ENCODE measurements around the gene M1AP.

M1AP gene

DNA sequence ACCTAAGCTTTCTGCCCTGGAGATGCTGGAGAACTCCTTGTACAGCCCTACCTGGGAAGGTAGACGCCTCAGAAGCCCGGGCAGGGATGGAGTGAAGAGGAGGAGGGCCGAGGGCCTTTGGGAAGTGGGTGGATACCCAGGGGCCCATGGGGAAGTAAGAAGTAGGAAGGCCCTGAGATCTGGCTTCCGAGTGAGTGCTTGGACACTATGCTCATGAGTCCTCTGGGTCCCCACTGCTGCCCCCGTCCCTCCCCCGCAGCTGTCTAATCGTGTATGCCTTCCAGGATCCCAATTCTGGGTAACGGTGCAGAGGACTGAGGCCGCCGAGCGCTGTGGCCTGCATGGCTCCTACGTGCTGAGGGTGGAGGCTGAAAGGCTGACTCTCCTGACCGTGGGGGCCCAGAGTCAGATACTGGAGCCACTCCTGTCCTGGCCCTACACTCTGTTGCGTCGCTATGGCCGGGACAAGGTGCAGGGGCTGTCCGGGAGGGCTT is 92.5 kb downstream of the M1AP start:
- H3K27ac Mint-ChIP-seq, result peak overlapping the region; percentile 89
- H3K36me3 Mint-ChIP-seq (ENCODE audit: low read depth), result peaks cover 7% of the 10 kb centered on the region
- peaks cover 18% of the 10 kb centered on the region for H3K27me3 Mint-ChIP-seq
- peaks cover 24% of the 10 kb centered on the region for H3K4me1 Mint-ChIP-seq
- no peaks in the 10 kb centered on the region for H3K9me3 Mint-ChIP-seq
- DNase-seq, result no peak
- peak overlapping the region; percentile 93 for H3K4me3 Mint-ChIP-seq
- ATAC-seq, result no peak

DNA sequence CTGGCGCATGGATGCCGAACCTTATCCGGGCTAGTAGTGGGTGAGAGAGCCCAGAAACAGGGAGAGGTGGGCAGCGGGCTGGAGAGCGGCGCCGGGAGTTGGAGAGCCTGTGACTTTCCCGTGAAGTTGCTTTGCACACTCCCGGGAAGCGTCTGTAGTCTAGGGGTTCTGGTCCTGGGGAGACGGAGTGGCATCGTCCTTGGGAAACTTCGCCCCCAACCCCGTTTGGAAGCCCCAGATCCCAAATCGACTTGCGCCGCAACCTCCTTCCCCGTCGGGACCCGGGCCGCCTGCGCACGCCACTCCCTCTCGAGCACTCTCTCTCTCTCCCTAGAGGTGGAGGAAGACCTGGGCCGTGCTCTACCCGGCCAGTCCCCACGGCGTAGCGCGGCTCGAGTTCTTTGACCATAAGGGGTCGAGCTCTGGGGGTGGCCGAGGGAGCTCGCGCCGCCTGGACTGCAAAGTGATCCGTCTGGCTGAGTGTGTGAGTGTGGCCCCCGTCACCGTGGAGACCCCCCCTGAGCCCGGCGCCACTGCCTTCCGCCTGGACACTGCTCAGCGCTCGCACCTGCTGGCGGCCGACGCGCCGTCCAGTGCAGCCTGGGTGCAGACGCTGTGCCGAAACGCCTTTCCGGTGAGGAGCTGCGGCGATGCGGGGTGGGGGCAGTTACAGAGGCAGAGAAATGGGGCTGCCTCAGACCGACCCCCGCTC is 93.2 kb downstream of the M1AP start:
- Mint-ChIP-seq H3K27me3 (peaks cover 20% of the 10 kb centered on the region), H3K4me3 (peak overlapping the region; percentile 93), H3K4me1 (peaks cover 18% of the 10 kb centered on the region), H3K27ac (peak overlapping the region; percentile 89), H3K9me3 (no peaks in the 10 kb centered on the region), H3K36me3 (ENCODE audit: low read depth) (peaks cover 8% of the 10 kb centered on the region)
- ATAC-seq (peak; percentile 56), DNase-seq (peak; percentile 55)

DNA sequence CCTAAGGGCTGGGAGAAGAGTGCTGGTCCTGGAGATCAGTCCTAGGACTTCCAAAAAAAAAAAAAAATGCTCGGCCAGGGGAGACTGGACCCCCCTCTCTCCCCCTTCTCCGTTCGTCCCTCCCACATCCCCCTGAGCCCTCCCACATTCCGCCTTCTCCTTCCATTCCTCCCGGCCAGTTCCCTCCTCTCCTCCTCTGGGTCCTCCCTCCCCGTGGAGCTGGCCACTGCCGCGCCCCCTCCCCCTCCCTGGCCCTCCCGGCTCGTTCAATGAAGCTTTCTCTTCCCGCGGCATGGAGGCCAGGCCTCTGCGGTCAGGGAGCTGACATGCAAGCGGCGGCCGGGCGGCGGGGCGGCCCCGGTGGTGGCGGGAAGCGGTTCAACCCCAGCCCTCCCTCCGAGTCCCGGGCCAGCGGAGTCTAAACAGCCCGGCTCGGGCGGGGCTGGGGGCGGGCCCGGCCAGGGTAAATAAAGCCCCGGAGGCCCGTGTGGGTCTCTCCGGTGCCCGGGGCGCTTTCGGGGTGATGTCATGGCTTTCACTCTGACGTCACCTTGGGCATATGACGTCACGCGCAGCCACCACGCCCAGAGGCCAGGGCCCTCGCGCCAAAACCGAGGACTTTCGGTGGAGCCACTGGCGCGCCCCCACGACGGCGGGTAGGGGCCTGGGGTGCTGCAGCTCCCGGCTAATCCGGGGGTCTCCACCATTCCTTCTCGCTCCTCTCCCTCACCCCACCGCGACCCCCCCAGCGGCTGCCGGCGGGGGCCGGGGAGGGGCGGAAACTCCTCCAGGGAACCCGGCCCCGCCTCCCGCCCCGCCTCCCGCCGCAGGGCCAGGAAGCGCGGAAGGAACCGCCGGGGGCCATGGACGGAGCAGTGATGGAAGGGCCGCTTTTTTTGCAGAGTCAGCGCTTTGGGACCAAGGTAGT is 94.0 kb downstream of the M1AP start, which contains the start of the genes DOK1 and LOXL3:
TSS of gene DOK1 (plus strand) at position 829 of the 928 bp plus-strand sequence. CDS start at position 864, 35 bp downstream.
TSS of gene LOXL3 (minus strand) at position 51 of the 928 bp plus-strand sequence. CDS start 1,308 bp downstream, outside the sequence.
- peaks cover 21% of the 10 kb centered on the region for H3K4me1 Mint-ChIP-seq
- no peaks in the 10 kb centered on the region for H3K9me3 Mint-ChIP-seq
- H3K36me3 Mint-ChIP-seq (ENCODE audit: low read depth), result peaks cover 8% of the 10 kb centered on the region
- peak within 1 kb of the TSS; percentile 89 for H3K27ac Mint-ChIP-seq
- peak; percentile 81 for ATAC-seq
- peak within 1 kb of the TSS; percentile 93 for H3K4me3 Mint-ChIP-seq
- peaks cover 25% of the 10 kb centered on the region for H3K27me3 Mint-ChIP-seq
- DNase-seq, result peak; percentile 88

DNA sequence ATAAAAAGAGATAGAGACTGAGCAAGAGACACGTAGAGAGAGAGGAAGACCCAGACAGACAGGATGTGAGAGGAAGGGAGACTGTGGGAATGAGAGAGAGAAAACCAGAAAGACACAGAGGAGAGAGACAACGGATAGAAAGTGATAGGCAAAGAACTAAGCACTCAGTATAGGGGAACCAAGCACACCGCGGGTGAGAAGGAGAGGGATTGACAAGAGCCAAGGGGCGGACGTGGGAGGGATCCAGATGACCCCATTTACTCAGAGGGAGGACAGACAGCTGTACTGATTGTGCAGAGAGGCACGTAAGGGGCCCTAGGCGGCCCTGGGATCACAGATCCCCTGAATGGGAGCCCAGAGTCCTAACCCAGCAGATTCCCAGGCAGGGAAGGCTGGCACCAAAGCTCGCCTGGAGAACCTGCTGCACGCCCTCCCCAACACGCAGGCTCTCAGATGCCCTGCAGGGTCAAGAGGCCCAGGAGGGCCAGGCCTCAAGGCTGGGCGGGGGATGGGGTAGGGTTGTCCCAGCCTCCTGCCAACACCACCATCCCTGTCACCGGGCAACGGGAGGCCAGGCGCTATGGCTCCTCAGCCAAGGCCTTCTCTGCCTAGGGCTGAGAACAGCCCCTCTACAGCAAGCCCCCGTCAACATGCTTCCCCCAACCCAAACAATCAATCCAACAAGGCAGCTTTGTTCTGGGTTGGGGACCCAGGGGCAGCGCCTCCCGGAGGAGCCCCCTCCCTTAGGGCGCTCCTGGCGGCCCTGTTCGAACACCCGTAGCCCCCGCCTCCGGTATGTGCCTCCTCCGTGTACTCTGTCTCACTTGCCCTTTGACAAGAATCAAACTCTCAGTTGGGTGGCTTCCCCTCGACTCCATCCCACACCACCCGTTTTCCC is 95.0 kb downstream of the M1AP start:
- Mint-ChIP-seq H3K4me3 (peak overlapping the region; percentile 63), H3K27ac (peak overlapping the region; percentile 33), H3K36me3 (ENCODE audit: low read depth) (peaks cover 8% of the 10 kb centered on the region), H3K27me3 (peaks cover 29% of the 10 kb centered on the region), H3K4me1 (peaks cover 25% of the 10 kb centered on the region), H3K9me3 (no peaks in the 10 kb centered on the region)
- ATAC-seq (no peak), DNase-seq (no peak)

DNA sequence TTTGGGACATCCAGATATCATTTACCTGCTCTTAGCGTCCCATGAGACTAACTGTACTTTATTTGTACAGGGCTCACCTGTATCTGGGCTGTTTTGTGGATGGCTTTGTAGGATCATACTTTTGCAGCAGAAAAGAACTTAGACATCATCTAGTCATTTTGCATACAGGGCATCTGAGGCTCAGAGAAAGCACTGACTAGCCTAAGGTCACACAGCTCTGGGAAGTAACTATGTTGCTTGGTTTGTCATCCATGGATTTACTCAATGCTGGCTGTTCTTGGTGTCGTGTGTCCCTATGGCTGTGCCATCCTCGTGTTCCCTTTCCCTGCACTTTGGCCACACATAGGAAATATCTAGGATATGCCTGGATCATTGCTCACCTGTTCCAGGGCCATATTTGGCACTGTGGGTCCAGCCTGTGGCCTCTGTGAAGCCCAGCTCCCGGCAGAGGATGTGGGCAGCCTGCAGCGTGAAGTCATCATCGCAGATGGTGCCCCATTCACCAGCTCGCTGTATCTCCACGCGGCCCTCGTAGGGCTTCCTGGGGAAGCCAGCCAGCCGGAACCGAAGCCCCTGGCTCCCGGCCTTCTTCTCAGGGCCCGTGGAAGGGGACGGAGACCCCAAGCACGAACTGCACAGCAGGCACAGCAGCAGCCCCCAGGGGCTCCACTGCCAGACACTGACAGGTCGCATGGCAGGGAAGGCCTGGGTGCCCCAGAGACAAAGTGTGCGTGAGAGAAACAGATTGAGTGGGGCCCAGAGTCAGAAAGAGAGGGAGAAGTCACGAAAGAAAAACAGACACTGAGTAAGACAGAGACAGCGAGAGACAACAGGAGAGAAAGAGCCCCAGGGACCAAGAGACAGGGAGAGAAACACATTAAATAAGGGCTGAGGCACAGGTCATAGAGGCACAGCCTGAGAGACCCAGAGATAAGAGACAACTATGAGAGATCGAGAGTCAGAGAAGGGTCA is 95.9 kb downstream of the M1AP start:
- H3K27ac Mint-ChIP-seq, result peak overlapping the region; percentile 33
- peaks cover 8% of the 10 kb centered on the region for H3K36me3 Mint-ChIP-seq (ENCODE audit: low read depth)
- H3K4me1 Mint-ChIP-seq, result peaks cover 26% of the 10 kb centered on the region
- DNase-seq, result no peak
- H3K4me3 Mint-ChIP-seq, result peak overlapping the region; percentile 47
- ATAC-seq, result no peak
- peaks cover 38% of the 10 kb centered on the region for H3K27me3 Mint-ChIP-seq
- no peaks in the 10 kb centered on the region for H3K9me3 Mint-ChIP-seq

DNA sequence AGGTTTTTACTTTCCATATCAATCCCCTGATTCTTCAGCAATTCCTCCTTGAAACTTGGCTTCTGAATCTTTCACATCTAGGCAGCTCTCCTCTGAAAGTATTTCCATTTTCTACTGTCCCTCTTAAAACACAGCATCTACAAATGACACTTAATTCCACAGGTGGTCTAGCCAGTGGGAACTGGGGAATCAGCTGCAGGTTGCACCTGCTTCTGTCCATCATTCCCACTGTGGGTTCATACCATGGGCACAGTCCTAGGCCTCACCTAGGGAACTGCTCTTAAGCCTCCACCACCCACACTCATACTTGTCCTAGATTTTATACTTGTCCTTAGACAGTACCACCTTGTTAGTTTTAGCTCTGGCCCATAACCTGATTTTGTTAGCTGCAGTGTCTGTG is 96.6 kb downstream of the M1AP start:
- H3K27ac Mint-ChIP-seq, result no peak overlapping the region
- peaks cover 8% of the 10 kb centered on the region for H3K36me3 Mint-ChIP-seq (ENCODE audit: low read depth)
- no peak overlapping the region for H3K4me3 Mint-ChIP-seq
- DNase-seq, result no peak
- H3K9me3 Mint-ChIP-seq, result no peaks in the 10 kb centered on the region
- ATAC-seq, result no peak
- peaks cover 40% of the 10 kb centered on the region for H3K27me3 Mint-ChIP-seq
- peaks cover 24% of the 10 kb centered on the region for H3K4me1 Mint-ChIP-seq

DNA sequence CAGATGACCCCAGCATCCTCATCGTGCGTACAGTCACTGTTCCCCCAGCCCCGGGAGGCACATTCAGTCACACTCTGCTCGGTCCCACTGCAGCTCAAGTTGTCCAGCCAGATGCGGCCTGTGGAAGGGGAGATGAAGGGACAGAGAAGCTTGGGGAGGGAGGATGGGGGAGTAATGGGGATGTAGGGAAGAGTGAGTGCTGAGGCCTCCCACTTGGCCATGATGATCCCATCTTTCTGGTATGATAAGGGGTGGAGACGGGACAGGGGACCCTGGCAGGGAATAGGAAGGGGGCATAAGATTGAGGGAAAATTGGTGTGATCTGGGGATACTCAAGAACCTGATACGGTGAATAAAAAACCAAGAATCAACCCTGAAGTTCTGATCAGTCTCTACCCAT is 97.9 kb downstream of the M1AP start:
- no peak for ATAC-seq
- H3K9me3 Mint-ChIP-seq, result no peaks in the 10 kb centered on the region
- H3K36me3 Mint-ChIP-seq (ENCODE audit: low read depth), result peaks cover 3% of the 10 kb centered on the region
- peaks cover 18% of the 10 kb centered on the region for H3K4me1 Mint-ChIP-seq
- DNase-seq, result no peak
- peak overlapping the region; percentile 69 for H3K4me3 Mint-ChIP-seq
- peaks cover 41% of the 10 kb centered on the region for H3K27me3 Mint-ChIP-seq
- H3K27ac Mint-ChIP-seq, result no peak overlapping the region

DNA sequence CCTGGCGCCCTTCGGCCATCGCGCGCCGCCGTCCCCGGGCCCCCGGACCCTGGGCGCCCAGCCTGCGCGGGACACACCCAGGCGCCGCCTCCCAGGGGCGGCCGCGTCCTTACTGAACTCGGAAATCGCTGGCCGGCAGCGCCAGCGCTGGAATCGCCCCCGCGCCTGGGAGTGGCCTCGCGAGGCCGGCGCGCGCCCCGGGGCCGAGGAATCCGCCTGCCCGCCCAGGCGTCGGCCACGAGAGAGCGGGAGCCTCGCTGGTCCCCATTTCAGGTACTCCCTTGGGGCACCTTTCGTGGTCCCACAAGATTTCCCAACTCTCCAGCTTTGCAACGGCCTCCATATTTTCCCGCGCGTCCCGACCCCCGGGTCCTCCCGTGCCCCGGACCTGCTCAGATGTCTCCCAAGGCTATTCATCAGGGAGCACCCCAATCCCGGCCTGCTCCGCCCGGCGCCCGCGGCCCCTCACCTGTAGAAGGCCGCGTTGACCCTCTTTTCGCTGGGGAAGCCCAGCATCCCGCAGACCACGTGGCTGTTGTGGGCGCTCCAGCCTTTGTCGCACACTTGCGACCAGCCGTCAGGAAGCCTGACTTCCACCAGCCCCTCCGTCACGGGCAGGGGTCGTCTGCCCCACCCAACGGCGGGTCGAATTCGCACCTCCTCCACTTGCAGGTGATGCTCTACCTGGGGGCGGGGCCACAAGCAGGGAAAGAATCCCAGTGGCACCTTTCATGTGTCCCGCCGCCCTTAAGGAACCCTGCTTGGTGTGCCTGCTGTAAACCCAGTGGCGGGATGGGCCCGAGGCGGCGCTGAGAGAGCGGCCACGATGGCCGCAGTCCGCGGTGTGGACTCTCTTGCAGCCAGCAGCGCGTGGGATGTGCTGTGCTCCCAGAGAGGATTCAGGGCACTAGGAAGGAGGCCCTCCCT is 99.0 kb downstream of the M1AP start:
- Mint-ChIP-seq H3K4me1 (peaks cover 15% of the 10 kb centered on the region), H3K27ac (no peak overlapping the region), H3K4me3 (peak overlapping the region; percentile 69), H3K27me3 (peaks cover 45% of the 10 kb centered on the region), H3K36me3 (ENCODE audit: low read depth) (peaks cover 1% of the 10 kb centered on the region), H3K9me3 (no peaks in the 10 kb centered on the region)
- peak; percentile 47 for ATAC-seq
- DNase-seq, result peak; percentile 49

DNA sequence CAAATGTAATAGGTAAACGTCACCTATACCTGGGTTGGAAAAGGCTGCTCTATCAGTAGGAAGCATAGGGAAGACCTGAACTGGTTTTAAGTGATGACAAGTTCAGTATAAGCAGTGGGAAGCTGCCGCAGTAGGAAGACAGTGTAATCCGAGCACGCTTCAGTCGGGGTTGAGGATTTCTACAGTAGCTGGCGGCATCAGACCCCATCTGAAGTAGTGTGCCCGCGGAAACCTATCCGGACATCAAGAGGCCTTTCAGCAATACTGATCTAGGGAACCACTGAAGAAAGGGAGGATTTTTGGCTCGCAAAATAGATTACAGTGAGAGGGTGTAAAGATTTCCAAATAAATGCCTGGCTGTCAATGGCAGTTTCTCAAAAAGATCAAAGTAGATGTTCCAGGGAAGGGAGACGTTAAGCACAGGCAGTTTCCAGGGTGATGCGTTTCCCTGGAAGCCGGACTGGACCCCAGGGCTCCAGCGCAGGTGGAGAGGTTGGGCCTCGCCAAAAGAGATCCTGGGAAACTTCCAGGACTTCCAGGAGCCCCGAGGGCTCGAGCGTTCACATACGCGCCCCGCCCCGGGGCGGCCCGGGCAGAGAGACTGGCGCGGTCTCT is 99.7 kb downstream of the M1AP start:
- no peak for ATAC-seq
- H3K4me1 Mint-ChIP-seq, result peaks cover 12% of the 10 kb centered on the region
- H3K9me3 Mint-ChIP-seq, result no peaks in the 10 kb centered on the region
- no peak for DNase-seq
- H3K27me3 Mint-ChIP-seq, result peaks cover 45% of the 10 kb centered on the region
- peak overlapping the region; percentile 45 for H3K27ac Mint-ChIP-seq
- peak overlapping the region; percentile 70 for H3K4me3 Mint-ChIP-seq
- peaks cover 1% of the 10 kb centered on the region for H3K36me3 Mint-ChIP-seq (ENCODE audit: low read depth)

DNA sequence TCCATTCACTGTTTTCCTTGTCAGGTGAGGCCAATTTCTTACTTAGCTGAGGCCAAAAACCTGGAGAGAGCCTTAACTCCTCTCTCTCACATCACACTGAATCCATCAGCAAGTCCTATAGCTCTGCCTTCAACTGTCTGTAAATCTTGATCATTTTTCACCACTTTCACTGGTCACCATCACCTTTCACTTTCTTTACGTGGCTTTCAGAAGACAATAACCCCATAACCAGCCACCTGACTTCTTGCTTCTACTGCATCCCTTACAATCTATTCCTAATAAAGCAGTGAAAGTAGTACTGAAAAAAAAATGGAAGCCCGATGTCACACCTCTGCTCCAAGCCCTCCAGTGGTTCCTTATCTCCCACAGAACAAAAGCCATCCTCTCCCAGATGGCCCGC is 102.1 kb downstream of the M1AP start:
- Mint-ChIP-seq H3K4me3 (no peak overlapping the region), H3K36me3 (ENCODE audit: low read depth) (peaks cover 1% of the 10 kb centered on the region), H3K9me3 (no peaks in the 10 kb centered on the region), H3K27ac (no peak overlapping the region), H3K4me1 (peaks cover 9% of the 10 kb centered on the region), H3K27me3 (peaks cover 43% of the 10 kb centered on the region)
- DNase-seq (no peak), ATAC-seq (no peak)

DNA sequence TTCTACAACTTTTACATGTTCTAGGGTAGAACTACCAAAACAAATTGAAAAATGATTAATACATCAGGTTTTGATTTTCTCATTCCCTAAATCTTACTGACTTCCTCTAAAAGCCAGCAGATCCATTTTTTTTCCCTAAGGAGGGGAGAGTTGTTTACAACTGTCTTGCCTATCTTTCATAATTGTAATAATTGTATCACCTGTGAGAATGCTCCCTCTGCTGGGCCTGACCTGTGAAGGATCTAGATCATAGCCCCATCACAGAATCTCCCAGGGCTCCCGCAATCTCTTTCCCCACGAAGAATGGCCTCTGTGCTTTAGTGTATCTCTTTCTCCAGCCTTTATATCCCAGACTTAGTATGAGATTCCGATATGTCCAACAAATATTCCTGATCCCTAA is 103.5 kb downstream of the M1AP start:
- H3K4me3 Mint-ChIP-seq, result no peak overlapping the region
- H3K4me1 Mint-ChIP-seq, result peaks cover 8% of the 10 kb centered on the region
- H3K9me3 Mint-ChIP-seq, result no peaks in the 10 kb centered on the region
- no peak overlapping the region for H3K27ac Mint-ChIP-seq
- no peak for ATAC-seq
- no peak for DNase-seq
- H3K36me3 Mint-ChIP-seq (ENCODE audit: low read depth), result no peaks in the 10 kb centered on the region
- peaks cover 31% of the 10 kb centered on the region for H3K27me3 Mint-ChIP-seq

DNA sequence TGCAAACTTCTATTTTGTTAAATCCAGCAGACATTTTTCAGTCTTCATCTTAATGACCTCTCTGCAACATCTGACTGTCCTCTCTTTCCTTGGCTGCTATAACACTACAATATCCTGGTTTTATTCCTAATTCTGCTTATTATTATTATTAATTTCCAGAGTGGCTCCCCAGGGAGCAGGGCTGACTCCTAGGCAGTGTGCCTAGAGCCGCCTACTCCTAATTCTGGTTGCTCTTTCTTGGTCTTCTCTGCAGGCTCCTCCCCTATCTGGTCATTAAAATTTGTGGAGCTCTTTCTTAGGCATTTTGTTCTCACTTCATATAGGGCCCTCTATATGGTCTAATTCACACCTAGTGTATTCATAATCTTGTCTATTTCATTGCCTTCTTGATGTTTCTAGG is 105.2 kb downstream of the M1AP start:
- DNase-seq, result no peak
- Mint-ChIP-seq H3K4me1 (peaks cover 12% of the 10 kb centered on the region), H3K4me3 (no peak overlapping the region), H3K9me3 (no peaks in the 10 kb centered on the region), H3K27me3 (peaks cover 35% of the 10 kb centered on the region), H3K36me3 (ENCODE audit: low read depth) (no peaks in the 10 kb centered on the region), H3K27ac (no peak overlapping the region)
- no peak for ATAC-seq
